ENCODE results near the gene SLC25A21.
"Not testable (repeated sequence)": the region's sequence is repeated elsewhere in the genome, so short reads cannot be mapped to it uniquely, and the experiment has no call there.

The SLC25A21 gene

GRCh38 chr14:36823651-36824050 lies 348.8 kb downstream of the SLC25A21 start:
- no peak for DNase-seq (ENCODE audit: low read depth, low spot score)

DNA sequence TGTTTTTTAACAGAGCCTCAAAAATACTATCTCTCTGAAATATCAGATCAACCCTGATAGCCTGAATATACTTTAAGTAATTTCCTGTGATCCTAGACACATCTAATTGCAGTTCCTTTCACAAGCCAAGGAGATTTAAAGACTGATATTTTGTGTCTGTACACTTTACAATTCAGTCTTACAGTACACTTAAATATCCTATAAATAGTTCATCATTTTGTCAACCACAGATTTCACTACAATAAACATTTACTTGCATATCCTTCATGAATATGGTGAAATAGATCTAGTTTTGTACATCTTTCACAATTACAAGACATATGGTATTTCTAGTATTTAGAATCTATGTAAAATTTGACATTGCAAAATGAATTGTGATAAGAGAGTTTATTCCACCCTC lies 349.7 kb downstream of the SLC25A21 start:
- no peak for DNase-seq (ENCODE audit: low read depth, low spot score)

- DNase-seq (ENCODE audit: low read depth, low spot score) = no peak
Measured at GRCh38 chr14:36820901-36821300, 351.5 kb downstream of the SLC25A21 start.

DNA sequence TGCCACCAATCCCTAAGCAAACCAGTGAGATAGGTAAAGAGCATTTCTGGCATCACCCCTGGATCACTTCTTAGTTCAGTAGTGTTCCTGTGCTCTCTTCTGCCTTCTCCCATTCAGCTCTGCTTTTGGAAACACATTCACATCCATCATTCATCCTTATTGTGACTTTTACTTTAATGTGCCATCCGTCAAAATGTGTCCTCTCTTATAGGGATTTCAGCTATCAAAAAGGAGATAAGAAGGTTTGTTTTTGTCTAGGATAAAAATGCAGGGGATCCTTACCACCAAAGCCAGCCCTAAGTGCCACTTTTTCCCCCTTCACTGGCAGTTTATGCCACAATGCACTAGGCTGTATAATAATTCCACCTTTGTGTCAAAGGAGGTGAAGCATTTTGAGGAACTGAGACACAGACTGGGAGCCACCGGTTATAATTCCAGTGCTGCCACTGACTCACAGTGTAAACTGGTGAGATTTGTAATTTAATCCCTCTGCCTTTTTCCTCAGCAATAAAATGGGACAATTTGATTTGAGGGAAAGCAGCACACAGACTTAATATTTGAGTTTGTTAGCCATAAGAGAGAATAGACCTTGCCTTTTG lies 352.2 kb downstream of the SLC25A21 start:
- DNase-seq (ENCODE audit: low read depth, low spot score) = no peak

DNA sequence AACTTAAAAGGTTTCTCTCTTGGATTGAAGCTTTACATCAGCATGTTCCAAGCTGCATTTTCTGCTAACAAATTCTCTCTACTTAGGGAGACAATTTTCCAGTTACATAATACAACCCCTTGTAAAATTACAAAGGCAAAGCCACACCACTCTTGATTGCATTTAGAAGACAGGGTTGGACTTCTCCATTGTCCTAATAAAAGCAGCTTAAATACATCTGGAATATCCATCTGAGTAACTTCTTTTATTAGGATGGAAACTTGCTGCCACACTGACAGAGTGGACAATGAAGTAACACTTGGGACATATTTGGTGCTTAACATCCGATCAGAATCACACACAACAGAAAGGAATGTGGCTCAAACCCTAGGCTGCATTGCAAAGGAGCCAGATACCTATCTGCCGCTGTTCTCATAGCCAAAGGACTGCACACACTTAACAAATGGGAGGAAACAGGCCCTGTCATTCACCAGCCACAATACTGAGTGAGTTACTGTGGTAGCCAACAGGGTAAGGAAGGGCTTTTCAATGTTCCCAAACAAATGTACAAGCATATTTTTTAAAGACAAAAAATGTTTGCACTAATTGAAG lies 353.5 kb downstream of the SLC25A21 start:
- DNase-seq (ENCODE audit: low read depth, low spot score) = no peak

DNA sequence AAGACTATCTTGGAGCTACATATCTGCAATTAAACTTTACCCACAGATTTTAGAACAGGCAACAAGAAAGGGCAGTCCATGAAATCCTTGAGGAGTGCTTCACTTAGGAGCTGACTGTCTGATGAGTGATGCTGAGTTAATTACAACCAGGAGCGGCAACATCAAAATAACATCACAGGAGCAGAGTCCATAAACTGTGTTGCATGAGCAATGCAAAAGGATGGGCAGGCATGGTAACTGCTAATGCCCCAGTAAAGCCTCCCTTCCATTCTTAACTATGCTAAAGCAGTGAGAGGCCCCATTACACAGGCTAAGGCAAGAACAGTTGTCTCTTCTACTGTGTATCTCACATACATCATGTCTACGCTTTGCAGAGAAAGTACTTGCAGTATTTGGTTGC lies 354.2 kb downstream of the SLC25A21 start:
- DNase-seq (ENCODE audit: low read depth, low spot score) = no peak

- DNase-seq (ENCODE audit: low read depth, low spot score) = no peak
Measured at GRCh38 chr14:36817071-36817930, 355.1 kb downstream of the SLC25A21 start.

GRCh38 chr14:36816481-36816880 lies 355.9 kb downstream of the SLC25A21 start:
- DNase-seq (ENCODE audit: low read depth, low spot score) = no peak

- not testable (repeated sequence) for DNase-seq (ENCODE audit: low read depth, low spot score)
Measured at GRCh38 chr14:36814783-36815182, 357.6 kb downstream of the SLC25A21 start.

DNA sequence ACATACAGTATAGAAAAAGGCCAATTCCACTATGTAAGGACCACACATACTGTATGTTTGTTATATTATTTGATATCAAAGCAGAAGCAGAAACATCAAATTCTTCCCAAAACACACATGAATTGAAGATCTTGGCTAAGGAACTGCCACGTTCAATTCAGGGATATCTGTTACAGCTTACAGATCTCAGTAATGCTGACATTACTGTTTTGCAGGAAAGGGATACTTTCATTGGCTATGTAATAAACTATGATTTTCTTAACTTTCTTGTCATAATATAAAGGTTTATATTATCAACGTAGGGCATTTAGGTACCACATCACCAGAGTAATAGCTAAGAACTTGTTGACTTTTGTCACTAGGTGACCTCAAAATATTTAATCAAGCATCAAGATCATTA lies 362.2 kb downstream of the SLC25A21 start:
- DNase-seq (ENCODE audit: low read depth, low spot score) = no peak

DNA sequence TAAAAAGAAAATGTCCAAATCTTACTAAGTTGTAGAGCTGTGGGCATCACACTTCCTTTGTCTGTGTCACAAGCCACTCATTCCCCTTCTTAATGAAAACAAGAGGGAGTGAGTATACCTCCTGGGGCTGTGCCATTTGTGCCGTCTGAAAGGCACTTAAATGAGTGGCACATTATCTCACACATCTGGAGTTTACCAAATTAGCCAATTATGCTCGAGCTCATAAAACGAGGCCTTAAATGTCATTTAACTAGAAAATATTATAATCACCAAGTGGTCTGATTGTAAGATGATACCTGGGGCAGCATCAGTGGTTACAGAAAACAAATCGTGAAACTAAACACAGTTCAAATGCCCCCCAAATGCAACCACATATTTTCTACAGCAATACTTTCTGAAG lies 364.7 kb downstream of the SLC25A21 start:
- DNase-seq (ENCODE audit: low read depth, low spot score) = no peak

- no peak for DNase-seq (ENCODE audit: low read depth, low spot score)
Measured at GRCh38 chr14:36805131-36805559, 367.3 kb downstream of the SLC25A21 start.

GRCh38 chr14:36797634-36798033 lies 374.8 kb downstream of the SLC25A21 start:
- no peak for DNase-seq (ENCODE audit: low read depth, low spot score)

DNA sequence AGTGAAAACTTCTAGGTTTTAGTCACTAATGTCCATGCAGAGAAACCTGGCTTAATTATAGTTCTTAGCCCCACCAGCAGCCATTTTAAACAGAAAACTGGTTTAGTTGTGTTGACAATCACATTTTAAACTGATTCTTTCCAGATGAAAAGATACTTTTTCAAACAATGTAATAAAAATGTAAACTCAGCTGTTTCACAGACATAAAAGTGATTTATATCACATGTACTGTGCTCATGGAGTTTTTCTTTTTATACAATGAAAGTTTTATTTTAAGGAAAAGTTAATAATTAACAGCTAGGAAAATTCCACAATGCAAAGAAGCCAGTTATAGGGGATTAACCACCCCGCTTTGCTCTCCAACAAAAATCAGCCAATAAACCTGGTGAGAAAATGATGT lies 381.0 kb downstream of the SLC25A21 start:
- no peak for DNase-seq (ENCODE audit: low read depth, low spot score)

DNA sequence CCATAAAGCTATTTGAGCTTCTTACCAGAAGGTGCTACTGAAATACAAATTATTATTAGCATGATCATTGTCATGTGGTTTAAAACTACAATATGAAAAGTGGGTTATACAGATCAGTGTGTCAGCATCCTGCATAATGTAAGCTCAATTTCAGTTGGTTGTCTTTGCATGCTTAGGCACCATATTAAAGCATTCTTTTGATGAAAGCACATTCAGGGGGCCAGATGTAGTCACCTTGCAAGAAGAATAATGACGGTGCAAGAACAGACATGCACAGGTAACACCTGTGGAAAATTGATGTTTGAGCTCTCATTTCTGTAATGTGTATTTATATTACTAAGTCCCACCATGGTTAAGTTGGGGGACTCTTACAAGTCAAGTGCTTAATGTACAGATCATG lies 386.9 kb downstream of the SLC25A21 start:
- DNase-seq (ENCODE audit: low read depth, low spot score) = no peak

- no peak for DNase-seq (ENCODE audit: low read depth, low spot score)
Measured at GRCh38 chr14:36784541-36784940, 387.9 kb downstream of the SLC25A21 start.

GRCh38 chr14:36781897-36782296 lies 390.5 kb downstream of the SLC25A21 start:
- DNase-seq (ENCODE audit: low read depth, low spot score) = no peak

DNA sequence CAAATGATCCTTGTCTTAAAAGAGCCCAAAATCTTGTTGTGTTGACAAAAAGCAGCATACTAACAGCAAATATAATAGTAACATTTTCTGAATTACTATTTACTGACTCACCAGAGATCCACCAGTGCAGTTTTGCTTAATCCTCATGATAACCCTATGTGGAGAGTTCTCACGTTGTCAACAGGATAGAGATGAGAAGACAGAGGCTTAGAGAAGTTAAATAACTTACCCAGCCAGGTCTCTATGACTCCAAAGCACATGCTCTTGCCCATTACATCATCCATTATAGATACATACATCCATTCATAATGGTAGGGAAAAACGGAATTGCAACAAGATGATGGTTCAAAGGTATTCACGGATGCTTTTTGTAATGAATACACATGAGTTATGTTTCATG lies 398.8 kb downstream of the SLC25A21 start:
- no peak for DNase-seq (ENCODE audit: low read depth, low spot score)

- DNase-seq (ENCODE audit: low read depth, low spot score) = no peak
Measured at GRCh38 chr14:36773136-36773540, 399.3 kb downstream of the SLC25A21 start.

DNA sequence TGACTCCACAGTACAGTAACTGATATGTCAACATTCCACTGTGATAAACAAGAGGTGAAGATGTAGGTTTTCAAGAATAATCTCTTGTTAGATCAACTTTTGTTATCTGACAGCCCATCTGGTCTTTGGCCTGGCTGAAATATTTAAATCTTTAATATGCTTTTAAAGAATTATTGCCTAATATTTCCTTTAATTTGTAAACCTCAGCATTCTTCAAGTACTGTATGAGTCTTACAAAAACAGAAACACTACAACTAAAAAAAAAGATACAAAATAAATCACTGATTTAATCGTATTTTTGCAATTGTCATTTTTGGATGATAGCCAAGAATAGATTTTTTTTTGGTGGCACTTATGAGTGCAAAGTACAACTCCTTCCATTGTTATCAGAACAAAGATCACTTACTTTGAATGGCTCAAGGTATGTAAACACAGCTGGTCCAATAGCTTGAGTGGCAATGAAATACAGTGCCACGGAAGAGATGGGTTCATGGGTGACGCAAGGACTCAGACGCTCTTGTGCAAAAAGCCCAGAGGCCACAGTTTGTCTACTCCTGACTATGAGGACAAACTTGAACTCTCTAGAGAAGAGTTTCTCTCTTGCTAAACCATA lies 401.3 kb downstream of the SLC25A21 start:
- DNase-seq (ENCODE audit: low read depth, low spot score) = no peak

GRCh38 chr14:36768638-36769337 lies 403.6 kb downstream of the SLC25A21 start:
- DNase-seq (ENCODE audit: low read depth, low spot score) = no peak

Measured in activated CD4-positive, CD25-positive, alpha-beta regulatory T cell treated with anti-CD3 and anti-CD28 coated beads, Interleukin-2, amount 50 U/mL, for 16 hours (primary cell).